GM21723 (cell line): ENCODE data around the gene FER1L5.

ENCODE experiments used
- ATAC-seq: cut with Tn5 transposase; IDR thresholded peaks from one replicate; pipeline ENCODE4 v1.9.1; 2021; ENCODE audit warnings: mild to moderate bottlenecking, moderate library complexity; ENCODE audit not compliant: unreplicated experiment

FER1L5 gene

DNA sequence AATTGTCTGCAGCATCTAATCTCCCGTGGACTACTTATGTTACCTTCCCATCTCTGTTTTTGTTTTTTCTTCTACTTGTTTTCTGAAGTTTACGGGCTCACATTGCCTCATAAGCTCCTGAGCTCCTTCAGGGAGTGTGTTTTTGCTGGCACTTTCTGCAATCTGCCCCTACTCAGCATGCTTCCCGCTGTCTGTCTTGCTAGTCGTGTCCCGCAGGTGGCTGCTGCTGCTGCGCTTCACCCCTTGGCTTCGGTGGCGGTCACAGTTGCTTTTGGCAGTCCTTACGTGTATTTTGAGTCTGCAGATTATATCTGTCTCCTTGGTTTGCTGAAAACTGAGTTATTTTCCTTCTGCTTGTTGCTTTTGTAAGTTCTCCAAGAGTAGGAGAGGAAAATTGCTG lies 37.3 kb downstream of the FER1L5 start:
- ATAC-seq = no peak

DNA sequence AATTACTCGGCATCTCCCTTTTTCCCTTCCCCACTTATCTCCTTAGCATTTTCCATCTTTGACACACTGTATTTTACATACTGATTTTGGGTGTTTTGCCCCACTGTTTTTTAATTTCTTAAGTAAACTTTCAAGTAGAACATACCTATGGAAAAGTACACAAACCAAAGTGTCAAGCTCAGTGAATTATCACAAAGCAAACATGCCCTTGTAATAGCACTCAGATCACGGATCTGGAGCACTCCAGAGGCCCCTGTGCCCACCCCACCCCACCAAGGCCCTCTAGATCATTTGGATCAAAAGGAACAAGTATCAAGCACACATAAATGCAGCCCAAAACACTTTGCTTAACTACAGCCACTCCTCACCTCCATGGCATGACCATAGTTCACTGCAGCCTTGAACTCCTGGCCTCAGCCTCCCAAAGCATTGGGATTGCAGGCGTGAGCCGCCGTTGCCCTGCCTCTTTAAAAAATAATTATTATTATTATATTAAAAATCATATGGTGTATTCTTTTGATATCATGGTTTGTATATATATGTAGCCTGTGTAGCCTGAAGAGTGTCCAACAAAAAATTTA lies 38.1 kb downstream of the FER1L5 start:
- ATAC-seq = no peak

DNA sequence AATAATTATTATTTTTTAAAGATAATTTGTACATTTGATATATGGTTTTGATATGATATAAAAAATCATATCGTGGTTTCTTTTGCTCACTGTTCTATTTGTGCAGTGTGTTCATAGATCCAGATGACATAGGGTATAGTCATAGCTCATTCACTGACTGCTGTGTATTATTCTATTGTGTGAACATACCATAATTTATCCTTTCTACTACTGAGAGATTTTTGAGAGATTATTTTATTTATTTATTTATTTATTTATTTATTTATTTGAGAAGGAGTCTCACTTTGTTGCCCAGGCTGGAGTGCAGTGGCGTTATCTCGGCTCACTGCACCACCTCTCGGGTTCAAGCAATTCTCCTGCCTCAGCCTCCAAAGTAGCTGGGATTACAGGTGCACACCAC lies 39.0 kb downstream of the FER1L5 start:
- no peak for ATAC-seq

DNA sequence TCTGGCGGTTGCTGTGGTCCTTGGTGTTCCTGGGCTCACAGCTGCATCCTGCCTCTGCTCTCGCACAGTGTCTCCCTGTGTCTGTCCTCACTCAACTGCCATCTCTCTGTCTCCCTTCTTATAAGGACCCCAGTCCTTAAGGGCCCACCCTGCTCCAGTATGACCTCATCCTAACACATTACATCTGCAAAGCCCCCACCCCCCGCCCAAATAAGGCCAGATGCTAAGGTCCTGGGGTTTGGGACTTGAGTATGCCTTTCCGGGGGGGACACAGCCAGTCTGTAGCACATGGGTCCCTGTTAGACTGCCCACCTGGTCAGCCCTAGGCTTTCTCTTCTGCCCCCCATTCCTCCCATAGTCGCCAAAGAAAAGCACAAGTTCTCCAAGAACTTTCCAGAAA lies 40.7 kb downstream of the FER1L5 start:
- no peak for ATAC-seq

DNA sequence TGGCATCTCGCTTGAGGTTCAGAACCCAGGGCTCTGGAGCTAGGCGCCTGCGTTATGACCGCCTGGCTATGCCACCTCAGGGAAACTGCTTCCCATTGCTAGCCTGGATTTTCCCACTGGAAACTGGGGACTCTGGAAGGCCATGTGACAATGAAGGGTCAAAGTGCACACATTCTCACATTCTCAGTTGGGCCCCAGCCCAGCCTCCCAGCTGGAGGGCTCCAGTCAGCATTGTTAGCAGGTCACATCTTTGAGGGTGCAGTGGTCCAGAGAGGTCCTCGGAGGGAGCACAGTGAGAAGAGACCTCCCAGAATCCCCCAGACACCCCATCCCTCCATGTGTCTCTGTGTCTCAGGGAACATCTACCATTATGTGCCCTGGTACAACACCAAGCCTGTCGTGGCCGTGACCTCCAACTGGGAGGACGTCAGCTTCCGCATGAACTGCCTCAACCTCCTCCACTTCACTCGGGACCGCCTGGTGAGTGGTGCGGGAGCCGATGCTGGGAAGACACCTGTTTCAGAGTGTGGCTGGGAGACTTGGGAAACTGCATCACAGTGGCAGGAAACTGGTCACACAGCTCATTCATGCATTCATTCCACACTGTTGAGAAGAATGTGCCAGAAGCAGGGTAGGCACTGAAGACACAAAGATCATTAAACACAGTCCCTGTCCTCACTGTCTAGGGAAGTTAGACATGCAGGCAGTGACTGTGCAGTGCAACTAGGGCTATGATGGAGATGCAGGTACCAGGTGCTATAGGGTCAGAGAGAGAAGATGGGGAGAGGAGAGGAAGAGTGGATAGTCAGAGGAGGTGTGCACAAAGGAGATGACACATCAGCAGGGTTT lies 41.6 kb downstream of the FER1L5 start:
- no peak for ATAC-seq

DNA sequence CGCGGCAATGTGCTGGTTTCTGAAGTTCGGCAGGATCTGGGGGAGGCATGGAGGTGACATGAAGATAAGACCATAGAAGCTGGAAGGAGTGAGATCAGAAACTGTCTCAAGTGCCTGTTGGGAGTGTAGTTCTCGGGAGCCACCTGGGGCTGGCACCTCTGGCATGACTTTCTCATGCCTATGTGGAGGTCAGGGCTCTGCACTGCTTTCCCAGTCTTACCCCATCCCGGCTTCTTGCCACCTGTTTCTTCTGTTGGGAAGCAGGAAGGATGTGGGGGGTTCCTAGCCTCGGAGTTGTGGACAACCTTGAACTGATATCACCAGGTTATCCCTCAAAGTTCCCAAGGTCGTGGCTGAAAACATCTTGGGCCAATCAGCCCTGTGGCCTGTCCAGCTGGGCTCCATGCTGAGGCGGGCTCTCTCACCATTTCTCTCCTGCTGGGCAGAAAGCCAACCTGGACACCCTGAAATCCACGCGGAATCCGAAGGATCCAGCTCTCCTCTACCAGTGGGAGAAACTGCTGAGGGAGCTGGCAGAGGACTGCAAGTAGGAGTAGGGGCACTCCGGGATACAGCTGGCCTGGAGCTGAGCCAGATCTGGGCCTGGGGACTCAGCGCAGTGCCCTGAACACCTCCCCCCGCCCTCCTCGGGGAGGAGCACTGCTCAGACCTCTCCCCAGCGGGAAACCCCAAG lies 42.5 kb downstream of the FER1L5 start:
- ATAC-seq = no peak

DNA sequence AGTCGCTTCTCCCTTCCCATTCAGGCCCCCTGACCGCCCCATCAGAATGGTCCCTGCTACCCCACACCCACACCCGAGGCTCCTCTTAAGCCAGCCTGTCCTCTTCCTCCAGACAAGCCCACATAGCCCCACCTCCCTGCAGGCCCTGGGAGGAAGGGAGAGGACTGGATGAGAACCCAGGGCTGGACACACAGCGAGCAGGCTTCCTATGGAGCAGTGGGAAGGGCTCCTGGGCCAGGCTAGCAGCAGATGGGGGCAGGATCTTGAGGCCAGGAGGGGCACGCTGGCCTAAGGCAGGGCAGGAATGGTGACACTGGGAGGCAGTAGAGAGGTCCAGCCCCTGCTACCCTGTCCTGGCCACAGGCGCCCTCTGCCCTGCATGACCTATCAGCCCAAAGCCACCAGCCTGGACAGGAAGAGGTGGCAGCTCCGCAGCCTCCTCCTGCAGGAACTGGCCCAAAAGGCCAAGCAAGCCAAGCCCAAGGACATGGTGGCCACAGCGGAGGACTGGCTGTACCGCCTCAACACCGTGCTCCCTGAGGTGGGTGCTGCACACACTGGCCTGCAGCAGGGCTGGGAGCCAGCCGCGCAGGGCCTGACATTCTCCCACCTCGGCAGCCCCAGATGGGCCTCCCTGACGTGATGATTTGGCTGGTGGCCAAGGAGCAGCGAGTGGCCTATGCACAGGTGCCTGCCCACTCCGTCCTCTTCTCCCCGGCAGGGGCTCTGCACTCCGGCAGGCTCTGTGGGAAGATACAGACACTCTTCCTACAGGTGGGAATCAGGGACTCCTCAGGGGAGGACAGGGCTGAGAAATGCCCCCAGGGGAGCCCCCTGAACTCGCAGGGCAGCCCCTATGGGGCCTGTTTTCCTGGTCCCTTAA lies 43.3 kb downstream of the FER1L5 start:
- no peak for ATAC-seq

DNA sequence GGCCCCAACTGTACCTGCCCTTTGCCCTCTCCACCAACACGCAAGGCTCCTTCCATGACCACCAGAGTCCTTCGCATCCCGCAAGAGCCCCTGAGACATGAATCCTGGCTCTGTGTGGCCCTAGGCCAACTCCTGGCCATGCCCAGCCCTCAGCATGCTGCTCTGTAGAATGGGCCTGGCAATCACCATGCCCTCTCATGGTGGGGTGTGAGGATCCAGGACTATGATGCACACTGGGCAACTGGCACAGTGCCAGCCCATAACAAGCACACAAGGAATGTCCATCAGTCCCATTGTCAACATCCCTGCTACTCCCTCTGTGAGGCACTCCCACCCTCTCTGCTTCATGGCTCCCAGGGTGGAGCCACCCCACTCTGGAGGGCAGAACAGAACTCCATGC lies 44.7 kb downstream of the FER1L5 start:
- no peak for ATAC-seq

DNA sequence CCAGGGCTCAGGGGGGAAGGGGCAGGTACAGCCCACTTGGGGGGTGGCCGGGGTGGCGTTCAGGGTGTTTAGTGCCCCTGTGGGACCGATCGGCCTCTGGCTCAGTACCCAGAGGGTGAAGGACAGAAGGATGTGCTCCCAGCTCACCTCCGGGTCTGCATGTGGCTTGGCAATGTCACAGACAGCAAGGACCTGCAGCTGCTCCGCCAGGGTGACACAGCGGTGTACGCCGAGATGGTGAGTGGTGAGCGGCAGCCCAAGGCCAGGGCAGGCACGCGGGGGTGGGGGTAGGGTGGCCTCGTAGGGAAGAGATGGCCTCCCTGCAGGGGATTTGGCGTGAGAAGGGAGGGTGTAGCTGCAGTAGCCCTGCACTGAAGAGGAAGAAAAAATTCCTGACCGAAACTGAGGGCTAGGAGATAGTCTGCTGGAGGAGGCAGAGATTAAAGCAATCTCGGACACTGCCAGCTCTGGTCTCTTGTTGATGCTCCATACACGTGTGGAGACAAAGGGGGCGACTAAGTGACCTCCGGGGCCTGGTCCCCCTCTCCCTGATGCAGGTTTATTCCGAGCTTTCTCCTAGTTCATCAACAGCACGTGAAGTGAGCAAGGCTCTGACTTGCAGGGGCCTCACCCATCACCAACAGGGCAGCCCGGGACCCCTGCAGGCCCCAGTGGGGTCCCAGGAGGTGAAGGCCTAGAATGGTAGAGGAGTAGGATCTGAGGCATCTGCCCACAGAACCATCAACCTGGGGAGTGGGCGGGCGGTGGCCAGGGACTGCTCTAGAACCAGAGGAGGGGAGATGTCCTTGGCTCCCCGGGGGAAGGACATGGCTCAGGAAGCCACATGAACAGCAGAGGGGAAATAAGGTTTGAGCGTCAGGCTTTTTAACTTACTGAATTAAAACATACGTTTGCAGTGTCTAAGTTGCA lies 45.4 kb downstream of the FER1L5 start:
- ATAC-seq = no peak

DNA sequence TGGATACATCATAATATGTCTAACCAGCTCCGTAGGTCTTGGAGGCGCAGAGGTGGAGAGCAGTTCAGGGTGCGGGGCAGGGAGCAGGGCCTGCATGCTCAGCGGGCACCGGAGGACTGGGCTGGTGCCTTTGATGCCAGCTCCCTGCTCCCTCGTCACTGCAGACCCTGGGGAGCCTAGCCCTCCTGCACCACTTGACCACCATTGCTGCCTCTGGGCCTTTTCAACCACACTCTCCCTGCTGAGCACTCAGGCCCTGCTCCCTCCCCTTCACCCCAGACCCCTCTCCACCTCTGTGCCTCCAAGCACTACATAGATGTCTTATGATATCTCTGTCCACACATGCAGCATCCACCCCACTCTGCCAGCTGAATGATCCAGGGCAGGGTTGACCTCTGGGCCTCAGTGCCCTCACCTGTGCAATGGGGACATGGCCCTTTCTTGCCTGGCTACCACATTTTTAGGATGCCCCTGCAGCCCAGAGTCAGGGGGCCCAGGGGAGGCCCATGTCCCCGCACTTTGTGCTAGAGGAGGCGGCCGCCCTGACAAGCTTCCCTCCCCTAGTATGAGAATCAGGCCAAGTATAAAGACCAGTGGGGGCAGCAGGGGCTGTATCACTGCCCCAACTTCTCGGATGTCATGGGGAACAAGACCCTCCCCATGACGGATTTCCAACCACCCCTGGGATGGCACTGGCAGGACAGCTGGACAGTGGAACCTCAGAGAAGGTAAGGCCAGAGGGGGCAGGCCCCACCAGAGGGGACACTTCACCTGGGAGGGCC lies 46.3 kb downstream of the FER1L5 start:
- no peak for ATAC-seq

DNA sequence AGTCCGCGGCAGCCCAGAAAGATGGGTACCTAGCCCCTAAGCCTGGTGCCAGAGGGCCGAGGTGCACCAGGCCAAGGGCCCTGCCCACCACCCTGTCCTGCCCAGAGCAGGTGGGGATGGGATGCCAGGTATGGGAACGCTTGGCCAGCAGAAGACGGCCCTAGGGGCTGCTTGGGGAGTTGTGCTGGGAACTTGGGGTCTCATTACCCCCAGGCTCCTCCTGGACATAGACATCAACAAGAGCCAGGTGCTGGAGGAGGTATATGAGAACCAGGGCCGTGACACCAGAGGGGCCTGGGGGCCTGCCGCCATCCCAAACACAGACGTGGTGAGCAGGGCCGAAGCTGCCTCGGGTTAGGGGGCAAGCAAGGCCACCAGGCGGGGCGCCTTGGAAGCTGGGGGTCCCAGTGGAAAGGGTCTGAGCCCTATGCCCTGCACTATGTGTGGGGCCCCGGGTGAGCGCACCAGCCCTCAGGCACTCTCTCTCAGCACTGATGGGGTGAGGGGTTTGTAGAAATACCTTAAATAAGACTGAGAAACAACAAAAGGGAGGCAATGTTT lies 46.9 kb downstream of the FER1L5 start:
- no peak for ATAC-seq

DNA sequence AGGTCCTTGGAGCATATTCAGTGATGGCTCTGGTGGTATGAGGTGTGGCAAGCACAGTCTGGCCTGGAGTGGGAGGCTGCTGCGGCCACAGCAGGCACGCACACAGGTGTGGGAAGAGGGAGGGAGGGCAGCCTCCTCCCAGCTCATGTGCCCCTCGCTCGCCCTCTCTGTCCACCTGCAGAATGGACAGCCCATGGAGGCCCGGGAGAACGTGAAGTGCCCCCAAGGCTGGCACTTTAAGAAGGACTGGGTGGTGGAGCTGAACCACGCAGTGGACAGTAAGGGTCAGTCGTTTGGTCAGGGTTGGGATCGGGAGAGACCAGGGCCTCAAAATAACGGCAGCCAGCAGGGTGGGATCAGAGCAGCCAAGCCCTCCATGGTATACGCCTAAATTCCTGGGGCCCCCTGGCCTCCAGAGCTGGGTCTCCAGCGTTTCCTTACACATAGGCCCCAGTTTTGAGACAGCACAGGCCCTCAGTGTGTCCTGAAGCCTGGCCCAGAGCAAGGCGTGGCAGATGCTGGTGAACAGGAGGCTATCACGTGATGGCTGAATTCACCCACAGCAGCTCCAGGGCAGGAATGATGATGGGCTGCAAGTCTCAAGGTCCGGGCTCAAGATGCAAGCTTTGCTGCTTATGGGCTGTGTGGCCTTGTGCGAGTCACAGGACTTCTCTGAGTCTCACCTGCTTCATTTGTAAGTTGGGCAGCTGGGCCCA lies 47.9 kb downstream of the FER1L5 start:
- ATAC-seq = no peak

DNA sequence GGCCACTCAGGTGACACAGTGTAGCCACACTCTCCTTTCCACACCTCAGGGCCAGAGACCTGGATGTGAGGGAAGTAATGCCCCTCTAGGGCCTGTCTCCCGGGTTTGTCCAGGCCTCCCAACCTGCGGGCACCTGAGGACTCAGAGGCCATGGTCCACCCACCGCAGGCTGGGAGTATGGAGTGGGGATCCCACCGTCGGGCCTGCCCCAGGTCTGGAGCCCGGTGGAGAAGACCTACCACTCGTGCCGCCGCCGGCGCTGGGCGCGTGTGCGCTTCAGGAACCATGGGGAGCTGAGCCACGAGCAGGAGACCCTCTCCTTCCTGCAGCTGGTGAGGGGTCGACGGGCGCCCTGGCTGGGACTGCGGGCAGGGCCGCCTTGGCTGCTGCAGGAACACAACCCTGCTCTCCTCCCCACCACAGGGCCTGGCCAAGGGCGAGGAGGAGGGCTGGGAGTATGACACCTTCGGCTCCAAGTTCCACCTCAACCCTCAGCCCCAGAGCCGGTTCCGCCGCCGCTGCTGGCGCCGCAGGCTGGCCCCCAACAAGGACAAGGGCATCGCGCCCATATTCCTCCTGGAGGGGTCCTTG lies 48.6 kb downstream of the FER1L5 start:
- ATAC-seq = no peak

DNA sequence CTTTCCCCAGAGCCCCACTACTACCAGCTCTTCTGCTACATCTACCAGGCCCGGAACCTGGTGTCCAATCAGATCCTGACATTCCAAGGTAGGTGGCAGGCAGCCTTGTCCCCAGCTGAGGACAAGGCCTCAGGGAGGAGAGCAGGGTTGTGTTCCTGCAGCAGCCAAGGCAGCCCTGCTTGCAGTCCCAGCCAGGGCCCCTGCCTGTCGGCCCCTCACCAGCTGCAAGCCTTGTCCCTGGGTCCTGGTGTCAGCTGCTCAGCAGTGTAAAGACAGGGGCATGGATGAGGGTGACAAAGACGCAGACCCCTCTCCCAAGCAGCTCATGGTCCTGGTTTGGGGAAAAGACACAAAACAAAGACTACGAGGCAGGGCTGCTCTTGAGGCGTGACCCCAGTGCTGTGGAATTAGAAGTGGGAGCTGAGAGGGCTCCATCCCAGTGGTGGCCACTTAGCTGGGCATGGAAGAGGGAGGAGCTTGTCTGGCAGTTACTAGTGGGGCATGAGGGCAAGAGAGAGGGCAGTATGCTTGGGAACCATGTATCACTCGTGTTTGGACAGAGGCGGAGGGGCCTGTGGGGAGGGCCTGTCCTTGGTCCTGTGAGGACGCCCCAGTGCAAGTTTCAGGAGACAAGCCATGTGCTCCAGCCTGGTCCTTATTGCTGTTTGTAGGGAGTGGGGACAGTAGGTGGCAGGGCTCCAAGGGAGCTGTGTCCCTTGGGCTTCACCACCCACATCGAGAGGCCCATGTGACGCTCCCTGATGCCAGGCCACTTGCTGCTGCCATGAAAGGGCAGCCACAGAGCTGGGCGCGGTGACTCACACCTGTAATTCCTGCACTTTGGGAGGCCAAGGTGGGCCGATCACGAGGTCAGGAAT lies 49.8 kb downstream of the FER1L5 start:
- no peak for ATAC-seq

DNA sequence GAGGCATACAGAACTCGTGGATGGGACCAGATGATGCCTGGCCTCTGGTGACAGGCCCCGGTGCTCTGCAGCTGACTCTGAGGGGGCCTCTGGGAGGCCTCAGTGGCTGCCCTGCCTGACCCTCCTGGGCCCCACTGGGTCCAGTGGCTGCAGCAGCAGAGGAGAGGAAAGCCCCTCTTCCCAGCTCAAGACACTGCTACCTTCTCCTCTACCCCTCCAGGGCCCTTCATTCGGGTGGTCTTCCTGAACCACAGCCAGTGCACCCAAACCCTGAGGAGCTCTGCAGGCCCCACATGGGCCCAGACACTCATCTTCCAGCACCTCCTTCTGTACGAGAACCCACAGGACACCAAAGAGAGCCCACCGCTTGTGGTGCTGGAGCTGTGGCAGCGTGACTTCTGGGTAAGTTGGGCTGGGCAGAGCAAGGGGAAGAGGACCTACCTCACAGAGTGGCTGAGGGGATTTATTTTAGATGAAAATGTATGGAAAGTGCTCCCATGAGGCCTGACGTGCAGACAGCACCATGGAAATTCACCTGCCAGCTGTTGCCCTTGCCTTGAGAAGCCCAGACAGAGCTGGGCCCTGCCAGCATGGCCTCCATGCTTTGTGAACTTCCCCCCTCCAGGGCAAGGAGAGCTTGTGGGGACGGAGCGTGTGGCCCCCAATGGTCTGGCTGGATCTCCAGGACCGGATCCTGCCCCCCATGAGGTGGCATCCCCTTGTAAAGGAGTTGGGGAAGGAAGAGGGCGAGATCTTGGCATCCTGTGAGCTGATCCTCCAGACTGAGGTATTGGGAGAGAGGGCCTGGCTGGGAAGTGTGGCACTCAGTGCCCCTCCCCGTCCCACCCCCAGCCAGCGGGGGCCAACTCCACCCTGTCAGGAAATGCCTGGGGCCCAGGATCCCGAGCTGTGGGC lies 51.0 kb downstream of the FER1L5 start:
- ATAC-seq = no peak

DNA sequence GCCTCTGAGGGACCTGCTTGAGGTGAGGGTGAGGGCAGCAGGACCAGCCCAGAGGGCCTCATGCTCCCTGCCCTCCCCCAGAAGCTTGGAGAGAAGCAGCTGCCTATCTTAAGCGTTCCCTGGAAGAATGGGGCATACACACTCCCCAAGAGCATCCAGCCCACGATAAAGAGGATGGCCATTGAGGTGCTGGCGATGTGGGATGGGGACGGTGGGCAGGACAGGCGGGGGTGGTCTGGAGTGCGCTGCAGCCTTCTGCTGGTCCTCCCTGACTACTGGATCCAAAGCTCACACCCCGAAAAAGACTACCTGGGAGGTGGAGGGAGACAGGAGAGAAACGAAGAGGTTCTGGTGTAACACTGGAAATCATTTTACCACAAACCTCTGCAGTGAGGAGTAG lies 51.7 kb downstream of the FER1L5 start:
- ATAC-seq = no peak
